Small intestine (tissue), 7 donors: ENCODE results near the gene GRIA3. TPM values are rescaled to one million over a fixed set of nuclear protein-coding genes. Genes with fewer than 3 reads are reported as not detected.
"Not testable (repeated sequence)": the region's sequence is repeated elsewhere in the genome, so short reads cannot be mapped to it uniquely, and the experiment has no call there.

ENCODE experiments used
- DNase-seq, 2 donors: peaks; one replicate each; pipeline versions ENCODE4 v3.0.0 to v3.0.0-alpha.2; 2013
- FAIRE-seq: peaks from 2 replicates; lab custom pipeline; 2012; peaks lifted over from hg19 to GRCh38; lab: Jason Lieb, UNC
- H3K27ac ChIP-seq, 3 donors: one replicate each; pipeline ENCODE4 v1.5.1; 2013; ENCODE audit warnings: low read length in 2 of 3, mild to moderate bottlenecking in 2 of 3, control low read depth in 1 of 3, inconsistent platforms in 1 of 3, low read depth in 1 of 3, moderate library complexity in 1 of 3
- H3K27me3 ChIP-seq, 3 donors: one replicate each; pipeline ENCODE4 v1.6.1; 2013; ENCODE audit warnings: low read length in 3 of 3, inconsistent platforms in 1 of 3; ENCODE audit not compliant: control insufficient read depth in 3 of 3, insufficient read depth in 3 of 3
- H3K36me3 ChIP-seq, 3 donors: one replicate each; pipeline ENCODE4 v1.6.1; 2013; ENCODE audit warnings: low read length in 3 of 3, inconsistent platforms in 1 of 3, low read depth in 1 of 3, mild to moderate bottlenecking in 1 of 3, moderate library complexity in 1 of 3; ENCODE audit not compliant: control insufficient read depth in 3 of 3, insufficient read depth in 2 of 3
- H3K4me1 ChIP-seq, 3 donors: one replicate each; pipeline ENCODE4 v1.6.1; 2013; ENCODE audit warnings: low read length in 2 of 3, inconsistent platforms in 1 of 3, low read depth in 1 of 3, mild to moderate bottlenecking in 1 of 3, moderate library complexity in 1 of 3; ENCODE audit not compliant: control insufficient read depth in 3 of 3, insufficient read depth in 2 of 3
- H3K4me3 ChIP-seq, 3 donors: one replicate each; pipeline ENCODE4 v1.5.1; 2013; ENCODE audit warnings: low read length in 3 of 3, control low read depth in 1 of 3, inconsistent platforms in 1 of 3, low read depth in 1 of 3, mild to moderate bottlenecking in 1 of 3, moderate library complexity in 1 of 3
- H3K9me3 ChIP-seq, 2 donors: one replicate each; pipeline ENCODE4 v1.6.1; 2013; ENCODE audit warnings: low read depth in 1 of 2, low read length in 1 of 2; ENCODE audit not compliant: control insufficient read depth in 2 of 2, insufficient read depth in 1 of 2
- WGBS, 3 donors: extraction: QIAGEN DNeasy Blood & Tissue Kit; methylation state at CpG; one replicate each; pipeline ENCODE4 v1.1.7; 2013; 5-methylcytosine and 5-hydroxymethylcytosine counted together
- polyA plus RNA-seq, 4 donors: library from polyadenylated mRNA; stranded (reverse) in 3 of 4; unstranded in 1 of 4; fragments of 200-250 nt in 3 of 4; fragments of 120-200 nt in 1 of 4; gene quantifications; one replicate each; pipeline versions ENCODE4 v1.2.1 to v1.2.3, GENCODE V29; 2013
- donor health status: healthy with polysubstance abuse.
- donor health status: control.
- donor health status: control.
- donor health status: Bipolar disorder and iron deficiency.
- donor health status: healthy.

GRIA3 gene
- polyA plus RNA-seq, 4 donors, result 0.22 to 1.0 (median 0.84) TPM; not detected in 1

- H3K27ac ChIP-seq, result no peak overlapping the region
- no peak for DNase-seq
- FAIRE-seq, result no peak
- H3K9me3 ChIP-seq, result no peaks in the 10 kb centered on the region
- WGBS, 3 donors, result 7 to 17% (median 12%) methylated on average over 1 of the region's 1 CpG
- H3K4me1 ChIP-seq, result no peaks in the 10 kb centered on the region
- H3K36me3 ChIP-seq, result no peaks in the 10 kb centered on the region
- no peak overlapping the region for H3K4me3 ChIP-seq
- H3K27me3 ChIP-seq, result no peaks in the 10 kb centered on the region
Observed at GRCh38 chrX:123263747-123264146, 79.7 kb downstream of the GRIA3 start.

- H3K4me3 ChIP-seq, result no peak overlapping the region
- H3K9me3 ChIP-seq, result no peaks in the 10 kb centered on the region
- H3K4me1 ChIP-seq, result no peaks in the 10 kb centered on the region
- DNase-seq (no peak), FAIRE-seq (no peak)
- WGBS, 3 donors, result 68 to 78% (median 73%) methylated on average over 3 of the region's 3 CpGs
- H3K36me3 ChIP-seq, result no peaks in the 10 kb centered on the region
- no peaks in the 10 kb centered on the region for H3K27me3 ChIP-seq
- no peak overlapping the region for H3K27ac ChIP-seq
Observed at GRCh38 chrX:123267220-123267619, 83.1 kb downstream of the GRIA3 start.

GRCh38 chrX:123271902-123272301 is 87.8 kb downstream of the GRIA3 start:
- Histone ChIP-seq H3K9me3 (no peaks in the 10 kb centered on the region), H3K4me1 (no peaks in the 10 kb centered on the region), H3K27ac (no peak overlapping the region), H3K27me3 (no peaks in the 10 kb centered on the region), H3K4me3 (no peak overlapping the region), H3K36me3 (no peaks in the 10 kb centered on the region)
- DNase-seq (no peak), FAIRE-seq (no peak)
- 38 to 59% (median 50%) methylated on average over 2 of the region's 2 CpGs for WGBS, 3 donors

GRCh38 chrX:123272630-123273029 is 88.6 kb downstream of the GRIA3 start:
- no peaks in the 10 kb centered on the region for H3K27me3 ChIP-seq
- no peak overlapping the region for H3K27ac ChIP-seq
- no peaks in the 10 kb centered on the region for H3K9me3 ChIP-seq
- no peak overlapping the region for H3K4me3 ChIP-seq
- FAIRE-seq, result no peak
- no peaks in the 10 kb centered on the region for H3K4me1 ChIP-seq
- WGBS, 3 donors, result 74 to 85% (median 84%) methylated on average over 4 of the region's 4 CpGs
- H3K36me3 ChIP-seq, result no peaks in the 10 kb centered on the region
- DNase-seq, result no peak

- no peaks in the 10 kb centered on the region for H3K36me3 ChIP-seq
- FAIRE-seq, result no peak
- no peak overlapping the region for H3K27ac ChIP-seq
- H3K9me3 ChIP-seq, result no peaks in the 10 kb centered on the region
- WGBS, 3 donors, result 81 to 90% (median 88%) methylated on average over 2 of the region's 2 CpGs
- H3K4me3 ChIP-seq, result no peak overlapping the region
- no peaks in the 10 kb centered on the region for H3K27me3 ChIP-seq
- no peak for DNase-seq
- no peaks in the 10 kb centered on the region for H3K4me1 ChIP-seq
Observed at GRCh38 chrX:123274796-123275195, 90.7 kb downstream of the GRIA3 start.

GRCh38 chrX:123277347-123277746 is 93.3 kb downstream of the GRIA3 start:
- no peaks in the 10 kb centered on the region for H3K36me3 ChIP-seq
- WGBS, 3 donors, result 40 to 66% (median 56%) methylated on average over 4 of the region's 4 CpGs
- no peak for FAIRE-seq
- H3K27me3 ChIP-seq, result no peaks in the 10 kb centered on the region
- H3K4me3 ChIP-seq, result no peak overlapping the region
- no peaks in the 10 kb centered on the region for H3K9me3 ChIP-seq
- no peaks in the 10 kb centered on the region for H3K4me1 ChIP-seq
- no peak overlapping the region for H3K27ac ChIP-seq
- no peak for DNase-seq

- Histone ChIP-seq H3K9me3 (no peaks in the 10 kb centered on the region), H3K4me1 (no peaks in the 10 kb centered on the region), H3K27ac (no peak overlapping the region), H3K36me3 (no peaks in the 10 kb centered on the region), H3K4me3 (no peak overlapping the region), H3K27me3 (no peaks in the 10 kb centered on the region)
- DNase-seq, result no peak
- FAIRE-seq, result no peak
- WGBS, 3 donors, result 62 to 68% (median 66%) methylated on average over 3 of the region's 3 CpGs
Observed at GRCh38 chrX:123277821-123278220, 93.7 kb downstream of the GRIA3 start.

- Histone ChIP-seq H3K27ac (no peak overlapping the region), H3K36me3 (no peaks in the 10 kb centered on the region), H3K4me3 (no peak overlapping the region), H3K9me3 (no peaks in the 10 kb centered on the region), H3K4me1 (no peaks in the 10 kb centered on the region), H3K27me3 (no peaks in the 10 kb centered on the region)
- DNase-seq (no peak), FAIRE-seq (no peak)
- 71 to 90% (median 81%) methylated on average over 5 of the region's 5 CpGs for WGBS, 3 donors
Observed at GRCh38 chrX:123282241-123282640, 98.2 kb downstream of the GRIA3 start.

- FAIRE-seq, H3K4me3 ChIP-seq: not testable (repeated sequence)
- WGBS, 3 donors, result 46 to 59% (median 47%) methylated on average over 3 to 6 of the region's 6 CpGs
Observed at GRCh38 chrX:123283407-123283806, 99.3 kb downstream of the GRIA3 start.

More at GRCh38 chrX:123283407-123283806, 99.3 kb downstream of the GRIA3 start:
- not testable (repeated sequence) for DNase-seq, H3K9me3 ChIP-seq, H3K27me3 ChIP-seq, H3K27ac ChIP-seq, H3K36me3 ChIP-seq, H3K4me1 ChIP-seq
